B cell (primary cell): Measurements from ENCODE around the gene CHST8. TPM values are rescaled to one million over a fixed set of nuclear protein-coding genes. Genes with fewer than 3 reads are reported as not detected.

Source experiments
- ATAC-seq: fragments of 200-7000 bp; cut with Tn5 transposase; one replicate; pipeline ENCODE4 v1.10.0; 2021; ENCODE audit warnings: low read depth, mild to moderate bottlenecking, moderate number of reproducible peaks, moderate library complexity
- CTCF ChIA-PET: fragments of 350-600 bp; sonication (Branson Sonifier 250); formaldehyde crosslinking; loops from one replicate; lab custom pipeline; 2021; ENCODE audit warnings: antibody characterized with exemption, inconsistent platforms; lab: Charles Lee
- POLR2A ChIA-PET: fragments of 350-600 bp; sonication (Branson Sonifier 250); formaldehyde crosslinking; loops from one replicate; lab custom pipeline; 2021; ENCODE audit warnings: antibody characterized with exemption; lab: Charles Lee
- DNase-seq: peaks from one replicate; pipeline ENCODE4 v3.0.0; 2013
- H2AFZ ChIP-seq: 2 replicates; pipeline ENCODE4 v1.6.1; 2012; ENCODE audit warnings: mild to moderate bottlenecking, low read depth, low read length; ENCODE audit not compliant: insufficient read depth, poor library complexity, severe bottlenecking
- H3K27ac ChIP-seq, 2 donors: 1 replicate in 1 of 2; 2 replicates in 1 of 2; pipeline ENCODE4 v1.5.1; 2012 to 2013; ENCODE audit warnings: low read length in 2 of 2, mild to moderate bottlenecking in 2 of 2, moderate library complexity in 1 of 2
- H3K27me3 ChIP-seq, 4 experiments: fragments of 200-600 bp in 1 of 4; sonication (generic) in 1 of 4; replicated peaks in 1 of 4; 1 replicate in 2 of 4; 2 replicates in 2 of 4; pipeline versions ENCODE4 v1.6.1 to v1.7.0; 2013 to 2016; ENCODE audit warnings: low read length in 3 of 4, mild to moderate bottlenecking in 2 of 4, mixed read lengths in 1 of 4, moderate library complexity in 1 of 4; ENCODE audit not compliant: insufficient read depth in 4 of 4, control insufficient read depth in 3 of 4; ENCODE audit errors: control extremely low read depth in 1 of 4
- H3K36me3 ChIP-seq, 2 experiments: replicated peaks in 1 of 2; 1 replicate in 1 of 2; 2 replicates in 1 of 2; pipeline versions ENCODE4 v1.6.1 to v1.7.1; 2013; ENCODE audit warnings: low read length in 1 of 2; ENCODE audit not compliant: insufficient read depth in 2 of 2, control insufficient read depth in 1 of 2; ENCODE audit errors: control extremely low read depth in 1 of 2, extremely low read depth in 1 of 2
- H3K4me1 ChIP-seq, 2 donors: fragments of 200-600 bp in 1 of 2; sonication (generic) in 1 of 2; 1 replicate in 1 of 2; 2 replicates in 1 of 2; pipeline versions ENCODE4 v1.5.1 to v1.6.1; 2013 to 2017; ENCODE audit warnings: low read length in 2 of 2; ENCODE audit not compliant: control insufficient read depth in 2 of 2, insufficient read depth in 2 of 2
- H3K4me2 ChIP-seq: replicated peaks from 2 replicates; pipeline ENCODE3; 2012; ENCODE audit warnings: mild to moderate bottlenecking, low read depth, low read length; ENCODE audit not compliant: poor library complexity, severe bottlenecking
- H3K4me3 ChIP-seq, 5 experiments: fragments of 200-600 bp in 1 of 5; sonication (generic) in 1 of 5; 1 replicate in 3 of 5; 2 replicates in 2 of 5; pipeline versions ENCODE4 v1.5.1 to v1.7.0; 2011 to 2016; ENCODE audit warnings: low read length in 4 of 5, mild to moderate bottlenecking in 4 of 5, low read depth in 2 of 5, control low read depth in 1 of 5, moderate library complexity in 1 of 5; ENCODE audit not compliant: insufficient read depth in 1 of 5; ENCODE audit errors: control extremely low read depth in 1 of 5, extremely low read depth in 1 of 5
- H3K79me2 ChIP-seq: fragments of 200-600 bp; sonication (generic); one replicate; pipeline ENCODE4 v1.6.0; 2016; ENCODE audit warnings: low read length; ENCODE audit not compliant: control insufficient read depth, insufficient read depth
- H3K9ac ChIP-seq: fragments of 200-600 bp; sonication (generic); 2 replicates; pipeline ENCODE4 v1.6.1; 2017; ENCODE audit warnings: mild to moderate bottlenecking, low read length, moderate library complexity
- H3K9me3 ChIP-seq, 3 donors: one replicate each; pipeline versions ENCODE4 v1.6.1 to v1.7.1; 2013; ENCODE audit warnings: low read length in 2 of 3; ENCODE audit not compliant: control insufficient read depth in 2 of 3, insufficient read depth in 1 of 3; ENCODE audit errors: control extremely low read depth in 1 of 3
- H4K20me1 ChIP-seq: 2 replicates; pipeline ENCODE4 v1.6.0; 2012; ENCODE audit warnings: mild to moderate bottlenecking, low read length; ENCODE audit not compliant: insufficient read depth, control insufficient read depth, poor library complexity, severe bottlenecking
- H3K27ac Mint-ChIP-seq: one replicate; pipeline ENCODE4 v1.8.0; 2021; ENCODE audit warnings: mixed read lengths
- H3K27me3 Mint-ChIP-seq: one replicate; pipeline ENCODE4 v1.8.0; 2021; ENCODE audit warnings: mixed read lengths
- H3K4me1 Mint-ChIP-seq: one replicate; pipeline ENCODE4 v1.8.0; 2021; ENCODE audit warnings: mixed read lengths
- H3K4me3 Mint-ChIP-seq: one replicate; pipeline ENCODE4 v1.8.0; 2021; ENCODE audit warnings: mixed read lengths
- H3K9me3 Mint-ChIP-seq: one replicate; pipeline ENCODE4 v1.8.0; 2022; ENCODE audit warnings: mixed read lengths; ENCODE audit not compliant: insufficient read depth
- CTCF ChIP-seq: fragments of 200-600 bp; IDR thresholded peaks from one replicate; pipeline ENCODE4 v1.8.0; 2022; ENCODE audit warnings: antibody characterized with exemption, mild to moderate bottlenecking
- EZH2 ChIP-seq: IDR thresholded peaks from 2 replicates; pipeline ENCODE4 v1.6.1; 2012; ENCODE audit warnings: borderline replicate concordance, low read depth, mild to moderate bottlenecking, moderate library complexity, low read length; ENCODE audit not compliant: insufficient read depth, poor library complexity, severe bottlenecking
- WGBS: methylation state at CpG from one replicate; pipeline ENCODE4 v1.1.5; 2013; ENCODE audit warnings: missing lambda C conversion rate; ENCODE audit not compliant: insufficient coverage; 5-methylcytosine and 5-hydroxymethylcytosine counted together
- intact Hi-C: fragments of 100-400 bp; cut with micrococcal nuclease; formaldehyde crosslinking; loops from one replicate; pipeline ENCODE4 v1.10.0; 2022
- polyA plus RNA-seq: library from polyadenylated mRNA; depleted of rRNA; stranded (reverse); fragments of >200 nt; gene quantifications from 2 replicates; pipeline ENCODE4 v1.2.3, GENCODE V29; 2012
- total RNA-seq, 2 donors: library from RNA; stranded (reverse); fragments of 120-200 nt in 1 of 2; gene quantifications; 1 replicate in 1 of 2; 2 replicates in 1 of 2; pipeline versions ENCODE4 v1.2.3 to v1.2.4, GENCODE V29; 2013 to 2022

Gene CHST8
- total and polyA plus RNA-seq, 2 donors (not counting 1 experiment from before 2014, with no cell fraction given) = not detected

- ATAC-seq = no peak
- Mint-ChIP-seq H3K9me3 (no peaks in the 10 kb centered on the region), H3K4me3 (no peak overlapping the region), H3K27me3 (no peaks in the 10 kb centered on the region), H3K4me1 (no peaks in the 10 kb centered on the region), H3K27ac (no peak overlapping the region)
- no peaks in the 10 kb centered on the region for H3K4me1 ChIP-seq
- H3K4me2 ChIP-seq = no peak overlapping the region
- no peaks in the 10 kb centered on the region for H4K20me1 ChIP-seq
- ChIA-PET CTCF (no interaction called here), POLR2A (no interaction called here)
- no peak overlapping the region for H2AFZ ChIP-seq
- H3K79me2 ChIP-seq = no peaks in the 10 kb centered on the region
- H3K27me3 ChIP-seq = no peaks in the 10 kb centered on the region
- no peak overlapping the region for H3K27ac ChIP-seq
- intact Hi-C loops = no loop called here
- WGBS = 84% methylated on average over 6 of the region's 6 CpGs
- H3K9me3 ChIP-seq = peaks cover 0 to 3% (median 0%) of the 10 kb centered on the region in 3 donors
- no peaks in the 10 kb centered on the region for H3K36me3 ChIP-seq
- H3K4me3 ChIP-seq = no peak overlapping the region
- H3K9ac ChIP-seq = no peak overlapping the region
- no peak for DNase-seq
- TF ChIP-seq EZH2 (no peak), CTCF (no peak)
Measured at GRCh38 chr19:33752945-33753344, 131.2 kb downstream of the CHST8 start.

- no peaks in the 10 kb centered on the region for H3K4me1 Mint-ChIP-seq
- no peak overlapping the region for H3K27ac Mint-ChIP-seq
- no peak for DNase-seq
- H4K20me1 ChIP-seq = no peaks in the 10 kb centered on the region
- H3K4me3 Mint-ChIP-seq = no peak overlapping the region
- ChIA-PET CTCF (no interaction called here), POLR2A (no interaction called here)
- no peak overlapping the region for H3K4me3 ChIP-seq
- no peak overlapping the region for H3K27ac ChIP-seq
- no peaks in the 10 kb centered on the region for H3K4me1 ChIP-seq
- H3K9me3 ChIP-seq = peaks cover 0 to 3% (median 0%) of the 10 kb centered on the region in 3 donors
- no peaks in the 10 kb centered on the region for H3K9me3 Mint-ChIP-seq
- WGBS = 80% methylated on average over 7 of the region's 7 CpGs
- no peak for TF ChIP-seq CTCF
- H3K79me2 ChIP-seq = no peaks in the 10 kb centered on the region
- H3K36me3 ChIP-seq = no peaks in the 10 kb centered on the region
- no peak overlapping the region for H2AFZ ChIP-seq
- ATAC-seq = no peak
- H3K27me3 Mint-ChIP-seq = peaks cover 4% of the 10 kb centered on the region
- H3K27me3 ChIP-seq = no peaks in the 10 kb centered on the region
- H3K4me2 ChIP-seq = no peak overlapping the region
- H3K9ac ChIP-seq = no peak overlapping the region
- intact Hi-C loops = no loop called here
Measured at GRCh38 chr19:33754361-33754760, 132.6 kb downstream of the CHST8 start.
